H4 (cell line): ENCODE data around the gene HCFC1R1. TPM values are rescaled to one million over a fixed set of nuclear protein-coding genes. Genes with fewer than 3 reads are reported as not detected.
"Not testable (repeated sequence)": the region's sequence is repeated elsewhere in the genome, so short reads cannot be mapped to it uniquely, and the experiment has no call there.

Experiments
- DNase-seq: peaks from one replicate; pipeline ENCODE4 v3.0.0-alpha.2; 2015; ENCODE audit warnings: low spot score
- total RNA-seq: library from RNA; depleted of rRNA; stranded (reverse); fragments of >200 nt; shearing (Covaris generic); gene quantifications from 2 replicates; pipeline ENCODE4 v1.2.3, GENCODE V29; 2014; rRNA removed

The HCFC1R1 gene, protein sequence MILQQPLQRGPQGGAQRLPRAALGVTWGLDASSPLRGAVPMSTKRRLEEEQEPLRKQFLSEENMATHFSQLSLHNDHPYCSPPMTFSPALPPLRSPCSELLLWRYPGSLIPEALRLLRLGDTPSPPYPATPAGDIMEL
- total RNA-seq = 64.6 and 93.1 TPM in 2 replicates

DNA sequence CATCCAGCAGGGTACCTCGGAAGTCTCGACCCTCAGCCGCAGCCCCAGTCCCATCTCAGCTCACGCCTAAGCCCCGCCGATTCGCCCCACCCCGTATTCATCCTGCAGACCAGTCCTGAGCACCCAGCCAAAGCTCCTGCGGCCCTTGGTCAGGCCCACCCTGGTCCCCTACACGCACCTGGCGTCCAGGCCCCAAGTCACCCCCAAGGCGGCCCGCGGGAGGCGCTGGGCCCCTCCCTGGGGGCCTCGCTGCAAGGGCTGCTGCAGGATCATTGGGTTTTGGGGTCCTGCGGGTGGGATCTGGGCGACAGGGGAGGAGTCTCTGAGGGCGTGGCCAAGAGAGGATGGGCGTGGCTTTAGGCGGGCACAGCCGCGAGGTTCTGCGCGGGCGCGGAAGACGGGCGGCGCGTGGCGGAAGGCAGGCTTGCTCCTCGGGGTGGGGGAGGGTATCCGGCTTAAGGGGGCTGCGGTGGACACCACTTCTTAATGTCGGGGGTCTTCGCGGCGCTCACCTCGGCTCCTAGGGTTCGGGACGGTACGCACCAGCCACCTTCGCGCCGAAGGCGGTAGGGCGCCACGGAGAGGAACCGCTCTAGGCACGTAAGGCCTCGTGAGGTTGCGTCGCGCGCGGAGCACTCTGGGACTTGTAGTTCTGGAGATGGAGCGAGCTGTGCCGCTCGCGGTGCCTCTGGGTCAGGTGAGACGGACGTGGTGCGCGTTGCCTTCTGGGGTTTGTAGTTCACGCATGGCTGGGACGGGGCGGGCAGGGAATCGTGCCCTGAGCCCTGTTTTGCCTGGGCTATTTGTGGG is at the start of gene HCFC1R1, which contains the start of gene THOC6:
TSS of gene HCFC1R1 (minus strand) at position 274 of the 810 bp plus-strand sequence. CDS start at position 273, 1 bp downstream.
TSS of gene THOC6 (plus strand) at position 367 of the 810 bp plus-strand sequence. CDS start at position 659, 292 bp downstream.
- DNase-seq = peak; percentile 99

DNA sequence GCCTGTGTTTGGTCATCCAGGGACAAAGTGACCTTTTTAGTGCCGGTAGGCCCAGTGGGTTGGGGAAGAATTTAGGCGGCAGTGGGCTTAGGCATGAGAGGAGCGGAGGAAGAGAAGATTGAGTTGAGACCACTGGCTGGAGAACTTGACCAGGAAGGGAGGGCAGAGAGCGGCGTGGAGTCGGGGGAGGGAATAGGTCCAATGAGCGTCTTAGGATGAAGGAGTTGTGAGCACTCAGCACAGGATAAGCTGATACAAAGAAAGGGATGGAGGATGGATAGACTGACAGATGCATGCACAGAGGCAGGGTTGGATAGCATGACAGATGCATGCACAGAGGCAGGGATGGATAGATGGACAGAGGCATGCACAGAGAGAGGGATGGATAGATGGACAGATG is 49.7 kb upstream of the HCFC1R1 start:
- DNase-seq = no peak

DNA sequence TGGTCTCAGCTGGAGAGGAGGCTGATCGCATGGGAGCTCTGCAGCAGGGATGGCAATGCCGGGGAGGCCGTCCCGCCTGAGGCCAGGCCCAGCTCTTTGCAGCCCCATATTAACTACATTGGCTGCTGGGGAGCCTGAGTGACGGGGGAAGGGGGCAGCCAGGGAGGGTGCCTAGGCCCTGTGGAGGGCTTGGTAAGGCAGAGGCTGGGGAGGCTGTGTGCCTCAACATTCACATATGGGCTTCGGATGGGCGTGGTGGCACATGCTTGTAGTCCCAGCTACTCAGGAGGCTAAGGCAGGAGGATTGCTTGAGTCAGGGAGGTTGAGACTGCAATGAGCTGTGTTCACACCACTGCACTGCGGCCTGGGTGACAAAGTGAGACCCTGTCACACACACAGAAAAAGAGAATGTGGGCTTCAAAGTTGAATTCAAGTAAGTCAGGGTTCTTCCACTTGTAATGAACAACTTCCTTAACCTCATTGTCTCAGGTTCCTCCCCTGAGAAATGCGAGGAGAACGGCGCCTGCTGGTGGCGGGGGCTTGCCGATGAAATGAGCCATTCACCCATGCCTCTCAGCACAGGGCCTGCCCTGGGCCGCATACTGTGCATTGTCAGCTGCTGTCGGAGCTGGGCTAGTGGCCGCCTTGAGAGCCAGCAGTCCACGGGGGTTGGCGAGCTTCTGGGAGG is 49.0 kb upstream of the HCFC1R1 start:
- DNase-seq = not testable (repeated sequence)

DNA sequence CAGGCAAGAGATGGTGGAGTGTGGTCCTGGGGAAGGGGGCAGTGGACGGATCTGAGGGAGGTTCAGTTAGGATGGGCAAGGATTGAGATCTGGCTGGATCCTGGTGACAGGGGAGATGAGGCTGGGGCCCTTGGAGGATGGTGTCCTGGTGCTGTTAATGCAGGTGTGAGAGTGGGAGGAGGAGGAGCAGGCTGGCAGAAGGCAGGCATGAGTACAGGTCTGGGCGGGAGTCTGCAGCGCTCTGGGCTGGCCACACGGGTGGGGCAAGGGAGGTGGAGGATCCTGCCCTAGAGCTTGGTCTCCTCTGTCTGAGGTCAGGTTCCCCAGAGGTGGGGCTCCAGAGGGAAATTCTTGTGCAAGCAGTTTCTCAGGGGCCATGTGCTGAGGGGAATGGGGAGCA is 48.4 kb upstream of the HCFC1R1 start:
- not testable (repeated sequence) for DNase-seq

DNA sequence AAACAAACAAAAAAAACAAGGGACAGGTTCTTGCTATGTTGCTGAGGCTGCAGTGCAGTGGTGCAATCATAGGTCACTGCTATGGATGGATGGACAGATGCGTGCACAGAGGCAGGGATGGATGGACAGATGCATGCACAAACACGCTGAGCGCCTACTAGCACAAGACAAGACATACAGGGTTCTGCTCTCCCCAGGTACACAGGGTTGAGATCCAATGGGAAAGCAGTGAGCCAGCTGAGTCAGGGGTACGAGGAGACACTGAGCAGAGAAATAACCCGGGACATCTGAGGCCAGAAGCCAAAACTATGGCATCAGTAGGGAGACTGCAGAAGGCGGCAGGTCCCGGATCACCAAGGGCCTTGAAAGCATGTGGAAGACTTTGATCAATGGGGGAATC is 47.9 kb upstream of the HCFC1R1 start:
- no peak for DNase-seq

DNA sequence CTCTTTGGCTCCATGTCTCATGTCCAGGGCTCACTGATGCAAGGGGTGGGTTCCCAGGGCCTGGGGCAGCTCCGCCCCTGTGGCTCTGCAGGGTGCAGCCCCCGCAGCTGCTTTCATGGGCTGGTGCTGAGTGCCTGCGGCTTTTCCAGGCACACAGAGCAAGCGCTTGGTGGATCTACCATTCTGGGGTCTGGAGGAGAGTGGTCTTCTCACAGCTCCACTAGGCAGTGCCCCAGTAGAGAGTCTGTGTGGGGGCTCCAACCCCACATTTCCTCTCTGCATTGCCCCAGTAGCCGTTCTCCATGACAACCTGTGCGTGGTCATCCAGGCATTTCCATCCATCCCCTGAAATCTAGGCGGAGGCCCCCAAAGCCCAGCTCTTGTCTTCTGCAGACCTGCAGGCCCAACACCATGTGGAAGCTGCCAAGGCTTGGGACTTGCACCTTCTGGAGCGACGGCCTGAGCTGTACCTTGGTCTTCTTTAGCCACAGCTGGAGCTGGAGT is 46.9 kb upstream of the HCFC1R1 start:
- no peak for DNase-seq

DNA sequence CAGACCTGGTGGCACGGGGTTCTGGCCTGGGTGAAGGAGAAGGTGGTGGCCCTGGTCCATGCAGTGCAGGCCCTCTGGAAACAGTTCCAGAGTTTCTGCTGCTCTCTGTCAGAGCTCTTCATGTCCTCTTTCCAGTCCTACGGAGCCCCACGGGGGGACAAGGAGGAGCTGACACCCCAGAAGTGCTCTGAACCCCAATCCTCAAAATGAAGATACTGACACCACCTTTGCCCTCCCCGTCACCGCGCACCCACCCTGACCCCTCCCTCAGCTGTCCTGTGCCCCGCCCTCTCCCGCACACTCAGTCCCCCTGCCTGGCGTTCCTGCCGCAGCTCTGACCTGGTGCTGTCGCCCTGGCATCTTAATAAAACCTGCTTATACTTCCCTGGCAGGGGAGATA is 45.4 kb upstream of the HCFC1R1 start:
- not testable (repeated sequence) for DNase-seq

DNA sequence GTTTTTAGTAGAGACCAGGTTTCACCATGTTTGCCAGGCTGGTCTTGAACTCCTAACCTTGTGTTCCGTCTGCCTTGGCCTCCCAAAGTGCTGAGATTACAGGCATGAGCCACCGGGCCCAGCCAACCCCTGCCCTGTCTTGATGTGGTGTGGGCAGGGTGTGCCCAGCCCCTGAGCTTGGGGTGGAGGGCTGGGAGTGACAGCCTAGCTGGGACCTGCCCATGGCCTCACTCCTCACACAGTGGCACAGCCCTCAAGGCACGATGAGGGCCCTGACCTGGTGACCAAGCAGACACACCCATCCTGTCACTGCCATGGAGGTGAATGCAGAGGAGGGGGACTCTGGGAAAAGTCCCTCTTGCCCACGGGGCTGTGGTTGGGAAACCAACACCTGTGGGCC is 44.7 kb upstream of the HCFC1R1 start:
- DNase-seq = no peak

DNA sequence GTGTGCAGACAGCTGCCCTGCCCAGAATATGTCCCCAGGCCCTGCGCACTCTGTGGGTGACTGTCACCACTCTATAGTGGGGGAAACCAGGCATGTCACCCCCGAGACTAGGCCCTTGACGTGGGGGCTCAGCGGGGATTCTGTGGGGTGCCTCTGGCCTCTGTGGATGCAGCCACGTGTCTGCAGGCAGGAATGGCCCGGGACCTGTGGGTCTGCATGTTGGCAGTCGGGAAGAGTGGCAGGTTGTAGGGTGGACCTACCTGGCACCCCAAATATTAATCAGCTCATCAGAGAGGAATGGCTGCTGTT is 42.7 kb upstream of the HCFC1R1 start:
- DNase-seq = no peak

DNA sequence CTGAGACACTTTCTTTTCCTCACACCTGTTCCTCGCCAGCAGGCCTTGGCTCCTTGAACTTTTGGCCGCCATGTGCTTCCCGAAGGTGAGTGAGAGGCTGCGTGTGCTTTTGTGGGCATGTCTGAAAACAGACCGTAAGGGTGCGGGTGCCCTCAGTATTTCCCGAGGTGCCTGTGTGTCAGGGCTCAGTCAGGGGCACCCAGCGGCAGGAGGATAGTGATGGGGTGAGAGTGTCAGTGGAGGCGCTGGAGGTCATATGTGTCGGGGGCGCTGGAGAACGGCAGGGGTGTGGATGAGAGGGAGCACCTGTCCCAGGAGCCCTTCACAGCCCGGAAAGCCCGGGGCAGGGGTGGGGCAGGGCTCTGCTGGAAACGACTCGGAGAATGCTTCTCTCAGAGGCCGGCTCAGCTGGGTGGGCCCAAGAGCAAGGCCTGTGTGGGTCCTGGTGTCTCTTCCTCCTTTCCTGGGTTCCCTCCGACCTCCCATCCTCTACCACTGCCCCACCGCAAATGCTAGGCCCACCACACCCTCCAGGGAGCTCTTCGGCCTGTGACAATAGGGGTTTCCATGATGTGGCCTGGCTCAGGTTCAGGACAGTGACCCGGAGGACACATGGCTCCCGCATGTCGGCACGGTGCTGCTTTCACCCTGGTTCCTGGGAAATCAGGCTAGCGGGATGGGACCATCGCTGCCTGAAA is 42.1 kb upstream of the HCFC1R1 start:
- no peak for DNase-seq

DNA sequence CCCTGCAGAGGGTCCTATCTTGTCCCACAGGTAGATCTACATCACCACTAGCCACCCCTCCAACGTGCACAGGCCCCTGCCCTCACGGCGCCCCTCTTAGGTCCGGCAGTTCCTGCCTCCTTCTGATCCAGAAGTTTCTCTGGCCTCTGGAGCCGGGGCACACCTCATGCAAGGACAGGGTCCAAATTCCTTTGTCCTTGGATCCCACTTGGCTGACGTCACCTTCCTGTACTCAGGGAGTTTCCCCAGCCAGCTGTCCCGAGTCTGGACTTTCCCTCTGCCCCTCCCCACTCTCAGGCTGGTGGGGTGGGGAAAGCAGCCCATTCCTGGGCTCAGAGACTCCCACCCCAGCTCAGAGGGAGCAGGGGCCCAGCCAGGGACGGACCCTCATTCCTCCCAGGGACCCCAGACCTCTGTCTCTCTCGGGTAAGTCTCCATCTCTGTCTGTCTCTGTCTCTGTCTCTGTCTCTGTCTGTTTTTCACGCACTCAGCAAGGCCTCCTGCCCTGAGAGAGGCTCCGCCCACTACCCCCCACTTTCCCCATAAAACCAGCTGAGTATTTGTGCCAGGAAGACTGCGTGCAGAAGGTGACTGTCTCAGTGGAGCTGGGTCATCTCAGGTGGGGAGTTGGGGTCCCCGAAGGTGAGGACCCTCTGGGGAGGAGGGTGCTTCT is 41.5 kb upstream of the HCFC1R1 start, which contains the start of gene IL32:
TSS of gene IL32 (plus strand) at position 572 of the 673 bp plus-strand sequence. CDS start 172 bp downstream, outside the sequence.
- peak; percentile 69 for DNase-seq

DNA sequence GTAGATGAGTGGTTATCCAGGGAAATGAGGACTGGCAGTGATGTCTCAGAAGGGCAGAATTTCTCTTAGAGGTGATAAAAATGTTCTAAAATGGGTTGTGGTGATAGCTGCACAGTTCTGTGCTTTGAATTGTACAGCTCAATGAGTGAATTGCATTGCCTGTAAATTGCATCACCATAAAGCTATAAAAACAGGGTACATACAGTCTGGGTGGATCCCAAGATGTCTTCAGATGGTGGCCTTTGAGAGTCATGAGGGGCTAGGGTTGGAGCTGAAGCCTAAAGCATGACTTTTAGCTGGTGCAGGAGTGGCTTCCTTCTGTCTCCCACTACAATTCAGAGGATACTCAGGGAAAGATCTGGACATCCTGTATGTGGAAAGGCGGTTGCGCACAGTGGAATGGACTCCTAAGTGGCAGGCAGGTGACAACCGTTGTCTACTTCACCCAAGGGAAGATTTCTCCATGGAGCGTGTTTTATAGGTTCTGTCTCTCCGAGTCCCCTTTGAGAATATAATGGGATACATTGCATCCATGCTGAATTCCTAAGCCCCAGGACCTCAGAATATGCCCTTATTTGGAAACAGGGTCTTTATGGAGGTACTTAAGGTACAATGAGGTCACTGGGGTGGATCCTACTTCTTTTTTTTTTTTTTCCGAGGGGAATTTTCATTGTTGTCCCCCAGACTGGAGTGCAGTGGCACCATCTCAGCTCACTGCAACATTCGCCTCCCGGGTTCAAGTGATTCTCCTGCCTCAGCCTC is 40.1 kb upstream of the HCFC1R1 start:
- DNase-seq = no peak

DNA sequence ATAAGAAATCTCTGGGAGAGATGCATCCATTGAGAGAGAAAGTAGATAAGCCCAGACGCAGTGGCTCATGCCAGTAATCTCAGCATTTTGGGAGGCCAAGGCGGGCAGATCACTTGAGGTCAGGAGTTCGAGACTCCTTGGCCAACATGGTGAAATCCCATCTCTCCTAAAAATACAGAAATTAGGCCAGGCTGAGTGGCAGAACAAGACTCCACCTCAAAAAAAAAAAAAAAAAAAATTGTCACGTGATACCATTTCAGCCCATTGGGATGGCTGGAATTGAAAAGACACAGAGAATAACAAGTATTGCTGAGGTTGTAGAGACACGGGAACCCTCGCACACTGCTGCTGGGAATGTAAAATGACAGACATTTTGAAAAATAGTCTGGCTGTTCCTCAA is 38.8 kb upstream of the HCFC1R1 start:
- DNase-seq = no peak

DNA sequence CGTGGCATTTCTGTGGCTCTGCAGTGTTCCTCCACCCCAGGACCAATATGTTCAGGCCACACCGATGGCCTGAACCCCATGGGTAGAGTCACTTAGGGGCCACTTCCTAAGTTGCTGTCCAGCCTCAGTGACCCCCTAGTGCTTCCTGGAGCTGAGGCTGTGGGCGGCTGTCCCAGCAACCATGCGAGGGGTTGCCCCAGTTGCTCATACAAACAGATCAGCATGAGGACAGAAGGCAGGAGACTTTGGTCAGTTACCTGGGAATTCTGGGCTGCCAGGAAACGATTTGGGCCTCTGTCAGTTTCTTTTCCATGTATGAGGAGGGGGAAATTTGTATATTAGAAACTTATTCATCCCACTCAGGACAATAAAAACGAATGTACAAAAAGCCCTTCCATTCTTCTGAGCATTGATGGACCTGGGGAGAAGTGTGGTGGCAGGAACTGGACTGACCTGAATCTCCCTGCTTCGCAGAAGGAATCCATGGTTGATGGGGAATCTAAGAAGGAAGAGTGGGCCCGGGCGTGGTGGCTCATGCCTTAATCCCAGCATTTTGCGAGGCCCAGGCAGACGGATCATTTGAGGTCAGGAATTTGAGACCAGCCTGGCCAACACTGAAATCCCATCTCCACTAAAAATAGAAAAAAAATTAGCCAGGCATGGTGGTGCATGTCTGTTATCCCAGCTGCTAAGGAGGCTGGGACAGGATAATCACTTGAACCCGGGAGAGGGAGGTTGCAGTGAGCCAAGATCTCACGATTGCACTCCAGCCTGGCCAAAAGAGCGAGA is 36.8 kb upstream of the HCFC1R1 start:
- DNase-seq = no peak

DNA sequence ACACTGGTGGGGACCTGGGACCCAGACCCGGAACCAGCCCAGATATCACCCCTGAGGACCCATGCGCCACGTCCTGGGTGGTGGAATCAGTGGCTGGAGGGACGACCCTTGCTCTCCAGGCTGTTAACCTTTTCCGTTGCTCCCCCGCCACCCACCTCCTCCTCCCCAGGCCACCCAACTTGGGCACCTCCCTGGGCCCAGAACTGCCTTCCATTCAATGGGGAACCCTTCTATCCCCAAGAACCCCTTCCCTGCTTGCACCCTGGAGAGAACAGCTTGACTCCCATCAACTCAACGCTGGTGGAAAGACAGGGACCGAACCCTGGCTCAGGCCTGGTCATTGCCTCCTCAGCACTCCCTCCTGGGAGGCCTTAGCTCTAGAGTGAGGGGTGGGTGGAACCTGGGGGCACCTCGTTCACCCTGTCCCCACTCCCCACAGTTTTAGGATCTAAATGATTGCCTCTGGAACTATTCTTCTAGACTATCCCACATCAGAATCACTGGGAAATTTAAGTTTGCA is 36.0 kb upstream of the HCFC1R1 start:
- DNase-seq = no peak

DNA sequence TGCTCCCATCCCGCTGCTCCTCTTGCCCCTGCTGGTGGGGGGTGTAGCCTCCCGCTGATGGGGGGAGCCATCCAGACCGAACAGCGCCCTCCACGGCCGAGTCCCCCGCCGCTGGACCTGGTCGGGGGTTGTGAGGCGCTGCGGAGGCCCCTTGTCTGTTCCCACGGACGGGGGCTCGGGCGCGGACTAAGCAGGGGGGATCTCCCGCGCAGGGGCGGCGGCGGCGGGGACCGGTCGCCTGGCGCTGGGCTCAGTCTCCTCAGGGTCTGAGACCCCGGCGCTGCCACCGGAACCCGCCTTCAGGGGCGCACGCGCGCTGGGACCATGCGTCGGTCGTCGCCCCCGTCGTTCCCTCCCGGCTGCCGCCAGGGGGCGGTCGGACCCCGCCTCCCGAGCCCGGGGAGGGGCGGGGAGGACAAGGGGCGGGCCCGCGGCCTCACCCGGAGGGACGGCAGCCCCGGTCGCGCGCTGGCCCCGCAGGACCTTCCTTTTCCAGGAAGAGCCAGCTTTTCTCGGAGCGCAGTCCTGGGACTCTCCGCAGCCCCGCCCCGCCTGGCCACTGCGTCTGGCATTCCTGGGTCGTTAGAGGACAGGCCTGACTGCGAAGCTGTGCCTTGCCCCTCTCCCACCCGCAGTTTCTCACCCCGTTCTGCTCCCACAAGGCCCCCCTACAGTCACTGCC is 35.4 kb upstream of the HCFC1R1 start:
- DNase-seq = peak; percentile 90

DNA sequence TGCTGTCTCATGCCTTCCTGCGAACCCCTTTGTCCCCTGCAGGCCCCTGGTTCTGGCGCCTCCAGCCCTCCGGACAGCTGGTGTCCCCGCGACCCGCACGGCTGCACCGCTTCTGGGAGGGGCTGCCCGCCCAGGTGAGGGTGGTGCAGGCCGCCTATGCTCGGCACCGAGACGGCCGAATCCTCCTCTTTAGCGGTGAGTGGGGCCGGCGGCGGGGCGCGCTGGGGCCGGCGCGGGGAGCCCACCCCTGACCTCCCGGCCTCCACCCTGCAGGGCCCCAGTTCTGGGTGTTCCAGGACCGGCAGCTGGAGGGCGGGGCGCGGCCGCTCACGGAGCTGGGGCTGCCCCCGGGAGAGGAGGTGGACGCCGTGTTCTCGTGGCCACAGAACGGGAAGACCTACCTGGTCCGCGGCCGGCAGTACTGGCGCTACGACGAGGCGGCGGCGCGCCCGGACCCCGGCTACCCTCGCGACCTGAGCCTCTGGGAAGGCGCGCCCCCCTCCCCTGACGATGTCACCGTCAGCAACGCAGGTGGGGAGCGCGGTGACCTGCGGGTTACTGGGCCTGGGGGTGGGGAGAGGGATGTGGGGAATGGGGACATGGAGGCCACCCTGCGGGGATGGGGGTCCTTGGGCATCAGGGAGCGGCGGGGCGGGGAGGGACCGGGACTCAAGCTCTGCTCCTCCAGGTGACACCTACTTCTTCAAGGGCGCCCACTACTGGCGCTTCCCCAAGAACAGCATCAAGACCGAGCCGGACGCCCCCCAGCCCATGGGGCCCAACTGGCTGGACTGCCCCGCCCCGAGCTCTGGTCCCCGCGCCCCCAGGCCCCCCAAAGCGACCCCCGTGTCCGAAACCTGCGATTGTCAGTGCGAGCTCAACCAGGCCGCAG is 34.6 kb upstream of the HCFC1R1 start:
- DNase-seq = no peak
